Ascending aorta (tissue), 2 donors: ENCODE measurements around the gene THRB. TPM values are rescaled to one million over a fixed set of nuclear protein-coding genes. Genes with fewer than 3 reads are reported as not detected.
A peak's percentile ranks its signal among the peaks of the same experiment; 100 is the strongest.

Source experiments
- DNase-seq, 2 donors: peaks; one replicate each; pipeline ENCODE4 v3.0.0-alpha.2; 2019; ENCODE audit warnings: low spot score in 2 of 2
- H3K27ac ChIP-seq, 2 donors: fragments of 200-600 bp; sonication (generic); one replicate each; pipeline ENCODE4 v1.5.1; 2016 to 2017; ENCODE audit warnings: mild to moderate bottlenecking in 1 of 2
- H3K27me3 ChIP-seq: fragments of 200-600 bp; sonication (generic); one replicate; pipeline ENCODE4 v1.5.1; 2017
- H3K36me3 ChIP-seq, 2 donors: fragments of 200-600 bp; sonication (generic); one replicate each; pipeline ENCODE4 v1.5.1; 2016
- H3K4me1 ChIP-seq, 2 donors: fragments of 200-600 bp; sonication (generic); one replicate each; pipeline ENCODE4 v1.5.1; 2016 to 2017; ENCODE audit warnings: mild to moderate bottlenecking in 1 of 2
- H3K4me3 ChIP-seq, 2 donors: fragments of 200-600 bp; sonication (generic); one replicate each; pipeline ENCODE4 v1.5.1; 2016 to 2017; ENCODE audit warnings: mild to moderate bottlenecking in 1 of 2
- H3K9me3 ChIP-seq, 2 donors: fragments of 200-600 bp; sonication (generic); one replicate each; pipeline ENCODE4 v1.5.1; 2016
- intact Hi-C: fragments of 100-400 bp; cut with DNase I; formaldehyde crosslinking; loops from one replicate; pipeline ENCODE4 v1.15.1; 2023
- total RNA-seq: library from RNA; depleted of rRNA; stranded (reverse); fragments of >200 nt; gene quantifications from one replicate; pipeline ENCODE4 v1.1.0, GENCODE V29; 2016
- TF ChIP-seq, protein P1 (sequence below), 3 experiments: fragments of 200-600 bp in 2 of 3; fragments of 450-650 bp in 1 of 3; sonication (generic) in 2 of 3; IDR thresholded peaks; one replicate each; pipeline ENCODE4 v1.5.1; 2016 to 2019; ENCODE audit warnings: antibody characterized with exemption in 3 of 3, mild to moderate bottlenecking in 1 of 3, moderate library complexity in 1 of 3

Gene THRB
- total RNA-seq, 1 donor from 2014 or later = 24.7 TPM

DNA sequence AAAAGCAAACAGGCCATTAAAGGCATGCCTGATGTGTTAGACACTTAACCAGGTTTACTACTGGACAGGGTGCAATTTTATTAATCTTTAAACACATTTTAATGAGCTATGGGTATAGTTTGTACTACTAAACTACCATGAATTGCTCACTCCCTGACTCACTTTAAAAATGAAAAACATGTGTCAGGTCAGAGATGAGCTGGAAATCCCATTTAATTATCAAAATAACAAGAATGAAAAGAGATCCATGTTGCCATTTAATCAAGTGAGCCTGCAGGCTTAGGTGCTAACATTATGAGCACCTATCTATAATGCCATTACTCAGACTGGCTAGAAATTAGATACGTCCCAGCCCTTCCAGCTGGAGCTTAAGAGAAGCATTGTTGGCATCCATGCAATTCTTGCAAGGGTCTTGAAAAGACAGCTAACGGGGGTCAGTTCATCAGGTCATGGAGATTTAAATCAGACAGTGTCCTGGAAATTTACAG lies 224.4 kb downstream of the THRB start:
- TF ChIP-seq, protein P1, sequence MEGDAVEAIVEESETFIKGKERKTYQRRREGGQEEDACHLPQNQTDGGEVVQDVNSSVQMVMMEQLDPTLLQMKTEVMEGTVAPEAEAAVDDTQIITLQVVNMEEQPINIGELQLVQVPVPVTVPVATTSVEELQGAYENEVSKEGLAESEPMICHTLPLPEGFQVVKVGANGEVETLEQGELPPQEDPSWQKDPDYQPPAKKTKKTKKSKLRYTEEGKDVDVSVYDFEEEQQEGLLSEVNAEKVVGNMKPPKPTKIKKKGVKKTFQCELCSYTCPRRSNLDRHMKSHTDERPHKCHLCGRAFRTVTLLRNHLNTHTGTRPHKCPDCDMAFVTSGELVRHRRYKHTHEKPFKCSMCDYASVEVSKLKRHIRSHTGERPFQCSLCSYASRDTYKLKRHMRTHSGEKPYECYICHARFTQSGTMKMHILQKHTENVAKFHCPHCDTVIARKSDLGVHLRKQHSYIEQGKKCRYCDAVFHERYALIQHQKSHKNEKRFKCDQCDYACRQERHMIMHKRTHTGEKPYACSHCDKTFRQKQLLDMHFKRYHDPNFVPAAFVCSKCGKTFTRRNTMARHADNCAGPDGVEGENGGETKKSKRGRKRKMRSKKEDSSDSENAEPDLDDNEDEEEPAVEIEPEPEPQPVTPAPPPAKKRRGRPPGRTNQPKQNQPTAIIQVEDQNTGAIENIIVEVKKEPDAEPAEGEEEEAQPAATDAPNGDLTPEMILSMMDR (IDR thresholded peaks at IDR 0.05) = no peak
- no peak for DNase-seq
- no peaks in the 10 kb centered on the region for H3K9me3 ChIP-seq
- peaks cover 0 to 26% of the 10 kb centered on the region in 2 donors for H3K4me1 ChIP-seq
- H3K36me3 ChIP-seq = no peaks in the 10 kb centered on the region
- no peak overlapping the region for H3K4me3 ChIP-seq
- intact Hi-C loops = no loop called here
- peak overlapping the region; percentile 42 to 57 for H3K27ac ChIP-seq
- H3K27me3 ChIP-seq = no peaks in the 10 kb centered on the region

DNA sequence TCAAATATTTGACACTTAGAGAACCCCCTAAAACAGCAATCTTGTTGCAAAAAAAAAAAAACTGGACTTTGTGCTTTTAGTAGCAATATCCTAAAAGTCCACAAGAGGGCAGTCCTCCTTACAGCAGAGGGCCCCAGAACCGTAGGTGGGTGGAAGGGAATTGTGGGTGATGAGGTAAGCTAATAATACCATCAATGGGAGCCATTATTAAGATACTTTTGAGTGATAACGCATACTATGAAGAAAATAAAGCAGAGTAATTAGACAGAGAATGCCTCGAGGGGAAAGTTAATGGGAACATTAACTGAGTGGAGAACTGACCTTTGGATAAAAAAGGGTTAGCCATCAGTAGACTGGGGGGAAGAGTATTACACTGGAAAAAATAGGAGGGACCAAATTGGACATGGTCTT lies 229.9 kb downstream of the THRB start:
- no peaks in the 10 kb centered on the region for H3K9me3 ChIP-seq
- no peak overlapping the region for H3K27ac ChIP-seq
- no peaks in the 10 kb centered on the region for H3K27me3 ChIP-seq
- peaks cover 0 to 24% of the 10 kb centered on the region in 2 donors for H3K4me1 ChIP-seq
- no peak for DNase-seq
- TF ChIP-seq, protein P1 (IDR thresholded peaks at IDR 0.05) = peak; percentile 51 to 67 (median 55)
- H3K36me3 ChIP-seq = no peaks in the 10 kb centered on the region
- intact Hi-C loops = loop anchor here (5.0 kb wide), 1 partner anchor 233 kb away; no protein-coding TSS in a partner anchor
- no peak overlapping the region for H3K4me3 ChIP-seq

DNA sequence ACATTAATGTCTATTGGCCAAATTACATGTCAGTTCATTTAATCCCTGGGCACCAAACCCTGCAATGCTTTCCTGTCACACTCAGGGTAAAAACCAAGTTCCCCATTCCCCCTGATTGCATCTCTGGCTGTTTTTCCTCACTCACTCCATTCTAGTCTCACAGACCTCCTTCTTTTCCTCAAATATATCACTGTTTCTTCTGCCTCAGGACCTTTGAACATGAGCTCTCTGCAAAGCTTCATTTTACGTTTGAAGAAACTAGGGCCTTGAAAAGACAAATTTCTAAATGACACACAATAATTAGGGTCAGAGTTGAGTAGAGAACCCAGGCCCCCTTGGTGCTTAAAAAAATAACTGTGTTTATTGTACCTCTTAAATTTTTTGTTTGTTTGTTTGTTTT lies 230.6 kb downstream of the THRB start:
- Histone ChIP-seq H3K27ac (peak overlapping the region; percentile 10 to 33), H3K9me3 (no peaks in the 10 kb centered on the region), H3K4me3 (no peak overlapping the region), H3K27me3 (no peaks in the 10 kb centered on the region), H3K4me1 (peaks cover 0 to 24% of the 10 kb centered on the region in 2 donors), H3K36me3 (no peaks in the 10 kb centered on the region)
- DNase-seq = no peak
- TF ChIP-seq, protein P1 (IDR thresholded peaks at IDR 0.05) = no peak
- intact Hi-C loops = loop anchor here (5.0 kb wide), 1 partner anchor 233 kb away; no protein-coding TSS in a partner anchor

DNA sequence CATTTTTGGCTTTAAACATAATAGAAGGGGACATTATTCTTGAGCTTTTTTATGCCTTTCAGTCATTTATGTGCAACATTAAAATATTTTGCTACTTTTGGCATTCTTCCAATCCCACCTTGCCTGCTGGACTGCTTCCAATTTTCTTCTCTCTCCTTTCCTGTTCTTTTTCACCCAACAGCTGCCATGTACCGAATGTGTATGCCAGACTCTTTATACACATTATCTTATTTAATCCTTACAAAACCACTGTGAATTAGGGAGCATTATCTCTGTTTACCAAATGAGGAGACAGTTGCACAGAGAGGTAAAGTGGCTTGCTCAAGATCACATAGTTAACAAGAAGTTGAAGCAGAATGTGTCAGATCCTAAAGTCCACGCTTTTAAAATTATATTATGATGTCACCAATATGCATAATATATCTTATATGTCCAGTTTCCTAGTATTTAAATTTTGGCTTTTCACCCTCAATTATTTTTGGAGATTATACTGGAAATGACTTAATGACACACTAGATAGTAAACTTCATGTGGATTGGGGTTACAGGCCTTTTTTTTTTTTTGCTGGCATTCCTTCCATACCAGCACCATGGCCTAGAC lies 231.5 kb downstream of the THRB start:
- H3K27ac ChIP-seq = peak overlapping the region; percentile 33 to 71

DNA sequence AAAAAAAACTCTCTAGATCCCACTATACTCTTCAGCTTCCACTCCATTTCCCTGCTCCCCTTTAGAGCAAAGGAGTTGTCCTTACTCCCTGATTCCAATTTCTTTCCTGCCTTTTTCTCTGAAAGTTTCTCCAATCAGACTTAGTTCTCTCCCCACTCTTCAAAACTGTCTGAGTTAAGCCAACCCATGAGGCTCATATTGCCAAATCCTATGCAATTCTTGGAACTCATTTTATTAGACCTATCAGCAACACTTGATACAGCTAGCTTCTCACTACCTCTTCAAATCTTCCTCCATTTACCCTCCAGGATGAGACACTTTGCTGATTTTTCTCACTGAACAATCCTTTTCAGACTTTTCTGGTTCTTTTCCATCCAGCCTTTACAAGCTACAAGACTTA lies 233.1 kb downstream of the THRB start:
- peak overlapping the region; percentile 71 to 76 for H3K27ac ChIP-seq
- H3K9me3 ChIP-seq = no peaks in the 10 kb centered on the region
- H3K36me3 ChIP-seq = no peaks in the 10 kb centered on the region
- intact Hi-C loops = loop anchor here (5.0 kb wide), 1 partner anchor 236 kb away; no protein-coding TSS in a partner anchor
- no peak overlapping the region for H3K4me3 ChIP-seq
- DNase-seq = no peak
- no peaks in the 10 kb centered on the region for H3K27me3 ChIP-seq
- TF ChIP-seq, protein P1 (IDR thresholded peaks at IDR 0.05) = no peak
- H3K4me1 ChIP-seq = peaks cover 5 to 41% of the 10 kb centered on the region in 2 donors

More for the DNA sequence above, 231.5 kb downstream of the THRB start:
- H3K27me3 ChIP-seq = no peaks in the 10 kb centered on the region
- peaks cover 2 to 32% of the 10 kb centered on the region in 2 donors for H3K4me1 ChIP-seq
- H3K9me3 ChIP-seq = no peaks in the 10 kb centered on the region
- intact Hi-C loops = loop anchor here (5.0 kb wide), 1 partner anchor 234 kb away; no protein-coding TSS in a partner anchor
- no peak for DNase-seq
- TF ChIP-seq, protein P1 (IDR thresholded peaks at IDR 0.05) = no peak
- no peak overlapping the region for H3K4me3 ChIP-seq
- no peaks in the 10 kb centered on the region for H3K36me3 ChIP-seq
